Caco-2 (cell line): ENCODE results near the gene HIBCH. TPM values are rescaled to one million over a fixed set of nuclear protein-coding genes. Genes with fewer than 3 reads are reported as not detected.
A peak's percentile ranks its signal among the peaks of the same experiment; 100 is the strongest.

Experiments
- BruUV-seq: library from RNA; stranded (reverse); fragments of 400-500 nt; replicated peaks from 2 replicates; lab custom pipeline; 2021; lab: Mats Ljungman, UMichigan
- CTCF ChIA-PET: fragments of 300-600 bp; sonication (Branson Sonifier 250); formaldehyde crosslinking; loops from one replicate; lab custom pipeline; 2022; ENCODE audit warnings: antibody characterized with exemption; lab: Charles Lee
- POLR2A ChIA-PET: fragments of 300-600 bp; sonication (Branson Sonifier 250); formaldehyde crosslinking; loops from one replicate; lab custom pipeline; 2022; ENCODE audit warnings: antibody characterized with exemption; lab: Charles Lee
- DNase-seq, 2 experiments: peaks; one replicate each; pipeline versions ENCODE4 v3.0.0 to v3.0.0-alpha.2; 2020 to 2022
- H3K27me3 ChIP-seq: replicated peaks from 2 replicates; pipeline ENCODE4 v1.6.0; 2011; ENCODE audit warnings: low read length; ENCODE audit not compliant: control insufficient read depth, insufficient read depth
- H3K36me3 ChIP-seq: 2 replicates; pipeline ENCODE4 v1.5.1; 2011; ENCODE audit warnings: low read length; ENCODE audit not compliant: control insufficient read depth, insufficient read depth
- H3K4me1 ChIP-seq: fragments of 250-450 bp; sonication (Bioruptor Pico); 2 replicates; pipeline ENCODE4 v1.5.1; 2020; ENCODE audit warnings: mild to moderate bottlenecking
- H3K4me3 ChIP-seq: 2 replicates; pipeline ENCODE4 v1.5.1; 2011; ENCODE audit warnings: low read depth, mild to moderate bottlenecking, control low read depth, low read length
- H3K9me3 ChIP-seq: fragments of 250-450 bp; sonication (Bioruptor Pico); 2 replicates; pipeline ENCODE4 v1.5.1; 2020; ENCODE audit warnings: mild to moderate bottlenecking, moderate library complexity
- H3K27ac Mint-ChIP-seq: one replicate; pipeline ENCODE4 v1.8.0; 2022; ENCODE audit warnings: mixed read lengths; ENCODE audit not compliant: unreplicated experiment
- H3K27me3 Mint-ChIP-seq: one replicate; pipeline ENCODE4 v1.8.0; 2022; ENCODE audit warnings: mixed read lengths; ENCODE audit not compliant: insufficient read depth, unreplicated experiment
- H3K36me3 Mint-ChIP-seq: one replicate; pipeline ENCODE4 v1.8.0; 2022; ENCODE audit warnings: mild to moderate bottlenecking, mixed read lengths; ENCODE audit not compliant: insufficient read depth, unreplicated experiment
- H3K4me1 Mint-ChIP-seq: one replicate; pipeline ENCODE4 v1.8.0; 2022; ENCODE audit warnings: low read depth, mixed read lengths; ENCODE audit not compliant: unreplicated experiment
- H3K4me3 Mint-ChIP-seq: one replicate; pipeline ENCODE4 v1.8.0; 2022; ENCODE audit warnings: mild to moderate bottlenecking, moderate library complexity, mixed read lengths; ENCODE audit not compliant: unreplicated experiment
- H3K9me3 Mint-ChIP-seq: one replicate; pipeline ENCODE4 v1.8.0; 2022; ENCODE audit warnings: mixed read lengths; ENCODE audit not compliant: unreplicated experiment
- intact Hi-C: fragments of 100-400 bp; cut with micrococcal nuclease; formaldehyde crosslinking; loops from one replicate; pipeline ENCODE4 v1.10.0; 2022; ENCODE audit not compliant: unreplicated experiment
- total RNA-seq: library from RNA; stranded (reverse); gene quantifications from 2 replicates; pipeline ENCODE4 v1.2.3, GENCODE V29; 2022
- TF ChIP-seq, protein P1 (sequence below), 2 experiments: fragments of 200-600 bp in 1 of 2; IDR thresholded peaks; 1 replicate in 1 of 2; 2 replicates in 1 of 2; pipeline versions ENCODE4 v1.5.1 to v1.8.0; 2011 to 2022; ENCODE audit warnings: antibody characterized with exemption in 1 of 2, control low read depth in 1 of 2, inconsistent platforms in 1 of 2, low read depth in 1 of 2, low read length in 1 of 2, mild to moderate bottlenecking in 1 of 2, moderate library complexity in 1 of 2; ENCODE audit not compliant: insufficient read depth in 1 of 2, severe bottlenecking in 1 of 2, unreplicated experiment in 1 of 2

The HIBCH gene
- total RNA-seq, 1 experiment from 2014 or later = 34.4 TPM

DNA sequence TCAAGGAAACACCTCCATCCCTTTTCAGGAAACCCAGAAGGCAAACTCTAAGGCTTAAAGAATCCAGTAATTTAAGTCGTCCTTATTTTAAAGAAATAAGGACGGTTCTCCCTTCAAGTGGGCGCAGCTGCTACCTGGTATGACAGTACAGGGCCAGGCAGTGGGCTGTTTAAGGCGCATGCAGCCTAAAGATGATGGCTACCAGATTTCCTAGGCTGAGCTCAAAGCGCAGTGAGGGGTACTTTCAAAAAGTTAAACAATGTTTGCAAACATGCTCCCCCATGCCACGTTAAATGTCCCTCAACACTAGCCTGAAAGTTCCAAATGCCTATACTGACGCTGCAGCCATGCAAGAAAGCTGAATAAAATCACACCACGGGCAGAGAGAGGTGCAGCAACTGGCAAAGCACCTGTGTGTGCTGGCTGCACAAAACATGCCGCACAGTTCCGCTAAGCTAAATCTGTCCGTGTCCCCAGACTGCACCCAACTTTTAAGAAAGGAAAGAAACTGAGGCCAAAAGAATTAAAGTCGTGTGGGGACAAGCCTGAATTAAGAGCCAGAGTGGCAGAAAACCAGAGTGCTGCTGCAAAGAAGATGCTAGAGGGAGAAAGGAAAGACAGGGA, 583 bp downstream of the HIBCH start:
- H3K27me3 Mint-ChIP-seq = no peaks in the 10 kb centered on the region
- H3K36me3 ChIP-seq = no peaks in the 10 kb centered on the region
- H3K36me3 Mint-ChIP-seq = peaks cover 6% of the 10 kb centered on the region
- ChIA-PET POLR2A (interaction anchor here (0.6 to 1.7 kb wide), 2 partner anchors 25 to 46 kb away, joined by 3 to 4 read pairs; no protein-coding TSS in a partner anchor), CTCF (interaction anchor here (0.8 to 2.4 kb wide), 7 partner anchors 11 to 231 kb away, joined by 3 to 11 read pairs (median 4); no protein-coding TSS in a partner anchor)
- peaks cover 7% of the 10 kb centered on the region for H3K4me1 Mint-ChIP-seq
- BruUV-seq = TSS peak; percentile 43
- no peaks in the 10 kb centered on the region for H3K27me3 ChIP-seq
- peak in 1 of 2 experiments; percentile 18 for DNase-seq
- H3K4me1 ChIP-seq = peaks cover 13% of the 10 kb centered on the region
- peak overlapping the region; percentile 90 for H3K4me3 Mint-ChIP-seq
- no peaks in the 10 kb centered on the region for H3K9me3 Mint-ChIP-seq
- no peaks in the 10 kb centered on the region for H3K9me3 ChIP-seq
- peak overlapping the region; percentile 85 for H3K27ac Mint-ChIP-seq
- peak overlapping the region; percentile 84 for H3K4me3 ChIP-seq
- intact Hi-C loops = loop anchor here (1.0 to 10.0 kb wide), 5 partner anchors 40 to 535 kb away; partner anchors contain the start of genes ORMDL1 and PMS1
- TF ChIP-seq, protein P1, sequence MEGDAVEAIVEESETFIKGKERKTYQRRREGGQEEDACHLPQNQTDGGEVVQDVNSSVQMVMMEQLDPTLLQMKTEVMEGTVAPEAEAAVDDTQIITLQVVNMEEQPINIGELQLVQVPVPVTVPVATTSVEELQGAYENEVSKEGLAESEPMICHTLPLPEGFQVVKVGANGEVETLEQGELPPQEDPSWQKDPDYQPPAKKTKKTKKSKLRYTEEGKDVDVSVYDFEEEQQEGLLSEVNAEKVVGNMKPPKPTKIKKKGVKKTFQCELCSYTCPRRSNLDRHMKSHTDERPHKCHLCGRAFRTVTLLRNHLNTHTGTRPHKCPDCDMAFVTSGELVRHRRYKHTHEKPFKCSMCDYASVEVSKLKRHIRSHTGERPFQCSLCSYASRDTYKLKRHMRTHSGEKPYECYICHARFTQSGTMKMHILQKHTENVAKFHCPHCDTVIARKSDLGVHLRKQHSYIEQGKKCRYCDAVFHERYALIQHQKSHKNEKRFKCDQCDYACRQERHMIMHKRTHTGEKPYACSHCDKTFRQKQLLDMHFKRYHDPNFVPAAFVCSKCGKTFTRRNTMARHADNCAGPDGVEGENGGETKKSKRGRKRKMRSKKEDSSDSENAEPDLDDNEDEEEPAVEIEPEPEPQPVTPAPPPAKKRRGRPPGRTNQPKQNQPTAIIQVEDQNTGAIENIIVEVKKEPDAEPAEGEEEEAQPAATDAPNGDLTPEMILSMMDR (IDR thresholded peaks at IDR 0.05; ENCODE audit: insufficient read depth in 1 of 2, low read depth in 1 of 2, low read length in 1 of 2, severe bottlenecking in 1 of 2, unreplicated experiment in 1 of 2) = no peak

DNA sequence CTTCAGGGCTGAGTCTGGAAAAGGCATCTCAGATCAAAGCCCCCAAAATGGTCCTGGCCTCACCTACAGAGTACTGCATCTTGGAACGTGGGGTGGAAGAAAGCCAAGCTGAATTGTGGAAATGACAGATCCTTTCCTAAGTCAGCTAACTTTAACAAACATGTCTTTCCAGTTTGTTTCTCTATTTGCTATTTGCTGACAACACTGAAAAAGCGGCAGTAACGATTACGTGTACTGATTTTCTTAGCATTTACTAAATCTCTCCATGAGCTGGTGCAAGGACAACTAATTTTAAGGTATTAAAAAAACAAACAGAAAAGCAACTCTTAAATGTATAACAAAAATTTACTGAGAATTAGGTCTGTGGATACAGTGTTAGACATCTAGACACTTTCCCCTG, 1.1 kb downstream of the HIBCH start:
- H3K27me3 ChIP-seq = no peaks in the 10 kb centered on the region
- peak overlapping the region; percentile 84 for H3K4me3 ChIP-seq
- no peaks in the 10 kb centered on the region for H3K27me3 Mint-ChIP-seq
- CTCF ChIA-PET = interaction anchor here (1.4 to 2.4 kb wide), 3 partner anchors 19 to 182 kb away, joined by 3 to 11 read pairs (median 3); no protein-coding TSS in a partner anchor
- H3K9me3 ChIP-seq = no peaks in the 10 kb centered on the region
- POLR2A ChIA-PET = interaction anchor here (1.7 kb wide), 1 partner anchor 26 kb away, joined by 4 read pairs; no protein-coding TSS in a partner anchor
- DNase-seq = no peak
- H3K4me1 ChIP-seq = peaks cover 18% of the 10 kb centered on the region
- H3K9me3 Mint-ChIP-seq = no peaks in the 10 kb centered on the region
- H3K27ac Mint-ChIP-seq = no peak overlapping the region
- peak overlapping the region; percentile 90 for H3K4me3 Mint-ChIP-seq
- H3K4me1 Mint-ChIP-seq = peaks cover 7% of the 10 kb centered on the region
- no peaks in the 10 kb centered on the region for H3K36me3 ChIP-seq
- intact Hi-C loops = loop anchor here (5.0 to 10.0 kb wide), 2 partner anchors 136 to 334 kb away; a partner anchor contains a TSS
- peaks cover 6% of the 10 kb centered on the region for H3K36me3 Mint-ChIP-seq
- TF ChIP-seq, protein P1 (IDR thresholded peaks at IDR 0.05; ENCODE audit: insufficient read depth in 1 of 2, low read depth in 1 of 2, low read length in 1 of 2, severe bottlenecking in 1 of 2, unreplicated experiment in 1 of 2) = no peak
- no TSS peak for BruUV-seq

DNA sequence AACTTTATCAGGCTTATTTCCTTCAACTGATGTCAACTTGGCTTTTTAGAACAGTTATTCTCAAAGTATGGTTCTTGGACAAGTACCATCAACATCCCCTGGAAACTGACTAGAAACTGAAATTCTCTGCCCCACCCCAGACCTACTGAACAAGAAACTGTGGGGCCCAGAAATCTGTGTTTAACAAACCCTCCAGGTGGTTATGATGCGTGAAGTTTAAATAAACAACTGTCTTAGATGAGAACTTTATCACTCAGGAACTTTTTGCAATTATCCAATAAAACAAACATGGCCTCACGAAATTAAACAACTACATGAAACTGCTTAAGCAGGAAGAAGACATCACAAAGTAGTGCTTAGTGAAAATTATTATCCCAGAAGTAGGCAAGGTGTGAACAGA, 4.4 kb downstream of the HIBCH start:
- H3K36me3 ChIP-seq = no peaks in the 10 kb centered on the region
- CTCF ChIA-PET = interaction anchor here (0.9 kb wide), 1 partner anchor 552 kb away, joined by 4 read pairs; no protein-coding TSS in a partner anchor
- no peak overlapping the region for H3K4me3 Mint-ChIP-seq
- peaks cover 12% of the 10 kb centered on the region for H3K36me3 Mint-ChIP-seq
- no peaks in the 10 kb centered on the region for H3K9me3 ChIP-seq
- POLR2A ChIA-PET = no interaction called here
- DNase-seq = no peak
- peaks cover 15% of the 10 kb centered on the region for H3K4me1 ChIP-seq
- no peak overlapping the region for H3K4me3 ChIP-seq
- TF ChIP-seq, protein P1 (IDR thresholded peaks at IDR 0.05; ENCODE audit: insufficient read depth in 1 of 2, low read depth in 1 of 2, low read length in 1 of 2, severe bottlenecking in 1 of 2, unreplicated experiment in 1 of 2) = no peak
- H3K4me1 Mint-ChIP-seq = peaks cover 7% of the 10 kb centered on the region
- no TSS peak for BruUV-seq
- H3K27ac Mint-ChIP-seq = no peak overlapping the region
- no peaks in the 10 kb centered on the region for H3K27me3 Mint-ChIP-seq
- H3K9me3 Mint-ChIP-seq = no peaks in the 10 kb centered on the region
- no peaks in the 10 kb centered on the region for H3K27me3 ChIP-seq
- intact Hi-C loops = loop anchor here (5.0 to 10.0 kb wide), 2 partner anchors 133 to 330 kb away; a partner anchor contains a TSS
